Measurements from ENCODE around the gene BRD9. TPM values are rescaled to one million over a fixed set of nuclear protein-coding genes. Genes with fewer than 3 reads are reported as not detected.
A peak's percentile ranks its signal among the peaks of the same experiment; 100 is the strongest.

BRD9 gene
- total and polyA plus RNA-seq, 2 of the 13 experiments (the other 11 are each of a cell fraction or from before 2014, with no cell fraction given) = 5.2 to 22.9 TPM

DNA sequence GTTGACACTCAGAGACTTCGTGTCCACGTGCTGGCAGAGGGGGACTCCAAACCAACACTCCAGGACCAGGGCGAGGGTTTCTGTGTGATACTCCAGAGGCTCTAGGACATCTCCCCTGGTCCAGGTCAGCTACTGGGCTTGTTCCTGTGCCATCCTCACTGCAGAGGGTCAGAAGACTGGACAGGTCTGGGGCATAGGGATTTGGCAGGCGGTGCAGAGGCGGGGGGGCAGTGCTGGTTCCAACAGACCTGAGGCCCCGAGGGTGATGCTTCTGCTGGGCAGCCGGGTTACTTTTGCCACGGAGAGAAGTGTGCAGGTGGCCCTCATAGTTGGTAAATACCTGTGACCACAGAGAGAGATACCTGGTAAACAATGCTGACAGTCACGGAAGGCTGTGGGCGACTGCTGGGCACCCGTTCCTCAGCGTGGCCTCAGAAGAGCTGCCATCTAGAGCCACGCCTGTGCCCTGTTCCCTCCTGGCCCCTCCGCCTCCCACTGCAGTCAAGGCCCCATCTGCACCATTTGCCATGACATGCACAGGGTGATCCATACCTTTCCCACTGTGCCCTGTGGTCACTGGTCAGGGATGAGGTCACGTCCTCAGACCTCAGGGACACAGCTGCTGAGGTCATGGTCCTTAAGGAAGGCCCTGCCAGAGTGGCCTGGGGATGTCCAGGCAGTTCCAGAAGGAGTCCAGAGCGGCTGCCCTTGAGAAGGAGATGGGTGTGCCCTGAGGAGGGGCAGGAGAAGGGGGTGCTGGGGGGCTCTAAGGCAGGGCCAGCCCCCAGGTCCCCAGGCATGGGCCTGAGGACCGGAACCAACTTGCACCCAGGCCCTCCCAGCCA, 30.1 kb upstream of the BRD9 start:
- H4K20me1 ChIP-seq (ENCODE audit: insufficient read depth, low read length) = 0 out of 2 replicates have a peak, but pooled peaks cover 3% of the 10 kb centered on the region
- H3K4me3 ChIP-seq (replicated peaks in 1 of 3; ENCODE audit: insufficient read depth in 1 of 3, low read depth in 2 of 3, low read length in 3 of 3) = no peak overlapping the region
- DNase-seq (ENCODE audit: low spot score) (no peak), ATAC-seq (peak; percentile 14), FAIRE-seq (no peak)
- 97% methylated on average over 6 of the region's 17 CpGs for WGBS (ENCODE audit: low lambda C conversion rate)
- no TSS peak for BruUV-seq (replicated peaks)
- in situ Hi-C loops (cut with HindIII; ENCODE audit: extremely low pct_ligation_motif_present, low pct_unique_long_range_greater_than_20kb) = loop anchor here (10.0 kb wide), 1 partner anchor 242 kb away; no protein-coding TSS in a partner anchor
- H3K4me1 ChIP-seq (ENCODE audit: insufficient read depth, low read length) = peaks cover 23% of the 10 kb centered on the region
- H3K27ac ChIP-seq (ENCODE audit: extremely low read length, insufficient read depth, low read length) = no peak overlapping the region
- H2AFZ ChIP-seq (ENCODE audit: low read length) = no peak overlapping the region
- no peak overlapping the region for H3K4me2 ChIP-seq (ENCODE audit: low read depth, low read length)
- H3K27me3 ChIP-seq (ENCODE audit: control insufficient read depth in 1 of 2, insufficient read depth in 2 of 2, low read length in 2 of 2) = no peaks in the 10 kb centered on the region
- H3K79me2 ChIP-seq (ENCODE audit: insufficient read depth, low read length) = no peaks in the 10 kb centered on the region
- H3K9me3 ChIP-seq (ENCODE audit: low read length) = no peaks in the 10 kb centered on the region
- TF ChIP-seq, protein P1, sequence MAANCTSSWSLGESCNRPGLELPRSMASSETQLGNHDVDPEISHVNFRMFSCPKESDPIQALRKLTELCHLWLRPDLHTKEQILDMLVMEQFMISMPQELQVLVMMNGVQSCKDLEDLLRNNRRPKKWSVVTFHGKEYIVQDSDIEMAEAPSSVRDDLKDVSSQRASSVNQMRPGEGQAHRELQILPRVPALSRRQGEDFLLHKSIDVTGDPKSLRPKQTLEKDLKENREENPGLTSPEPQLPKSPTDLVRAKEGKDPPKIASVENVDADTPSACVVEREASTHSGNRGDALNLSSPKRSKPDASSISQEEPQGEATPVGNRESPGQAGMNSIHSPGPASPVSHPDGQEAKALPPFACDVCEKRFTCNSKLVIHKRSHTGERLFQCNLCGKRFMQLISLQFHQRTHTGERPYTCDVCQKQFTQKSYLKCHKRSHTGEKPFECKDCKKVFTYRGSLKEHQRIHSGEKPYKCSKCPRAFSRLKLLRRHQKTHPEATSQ (CRISPR knock-in tag; IDR thresholded peaks at IDR 0.05; ENCODE audit: borderline replicate concordance) = no peak
- TF ChIP-seq SPEN (CRISPR knock-in tag; IDR thresholded peaks at IDR 0.05; ENCODE audit: low read depth) = 0 out of 2 replicates have a peak, but pooled peaks have one; percentile 2
- TF ChIP-seq HOXA3 (CRISPR knock-in tag; IDR thresholded peaks at IDR 0.05) = no peak
- TF ChIP-seq HDAC2 (CRISPR knock-in tag; IDR thresholded peaks at IDR 0.05) = no peak
- TF ChIP-seq, protein P2, sequence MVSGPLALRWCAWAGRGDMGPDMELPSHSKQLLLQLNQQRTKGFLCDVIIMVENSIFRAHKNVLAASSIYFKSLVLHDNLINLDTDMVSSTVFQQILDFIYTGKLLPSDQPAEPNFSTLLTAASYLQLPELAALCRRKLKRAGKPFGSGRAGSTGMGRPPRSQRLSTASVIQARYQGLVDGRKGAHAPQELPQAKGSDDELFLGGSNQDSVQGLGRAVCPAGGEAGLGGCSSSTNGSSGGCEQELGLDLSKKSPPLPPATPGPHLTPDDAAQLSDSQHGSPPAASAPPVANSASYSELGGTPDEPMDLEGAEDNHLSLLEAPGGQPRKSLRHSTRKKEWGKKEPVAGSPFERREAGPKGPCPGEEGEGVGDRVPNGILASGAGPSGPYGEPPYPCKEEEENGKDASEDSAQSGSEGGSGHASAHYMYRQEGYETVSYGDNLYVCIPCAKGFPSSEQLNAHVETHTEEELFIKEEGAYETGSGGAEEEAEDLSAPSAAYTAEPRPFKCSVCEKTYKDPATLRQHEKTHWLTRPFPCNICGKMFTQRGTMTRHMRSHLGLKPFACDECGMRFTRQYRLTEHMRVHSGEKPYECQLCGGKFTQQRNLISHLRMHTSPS (CRISPR knock-in tag; IDR thresholded peaks at IDR 0.05; ENCODE audit: low read depth) = no peak
- TF ChIP-seq, protein P3, sequence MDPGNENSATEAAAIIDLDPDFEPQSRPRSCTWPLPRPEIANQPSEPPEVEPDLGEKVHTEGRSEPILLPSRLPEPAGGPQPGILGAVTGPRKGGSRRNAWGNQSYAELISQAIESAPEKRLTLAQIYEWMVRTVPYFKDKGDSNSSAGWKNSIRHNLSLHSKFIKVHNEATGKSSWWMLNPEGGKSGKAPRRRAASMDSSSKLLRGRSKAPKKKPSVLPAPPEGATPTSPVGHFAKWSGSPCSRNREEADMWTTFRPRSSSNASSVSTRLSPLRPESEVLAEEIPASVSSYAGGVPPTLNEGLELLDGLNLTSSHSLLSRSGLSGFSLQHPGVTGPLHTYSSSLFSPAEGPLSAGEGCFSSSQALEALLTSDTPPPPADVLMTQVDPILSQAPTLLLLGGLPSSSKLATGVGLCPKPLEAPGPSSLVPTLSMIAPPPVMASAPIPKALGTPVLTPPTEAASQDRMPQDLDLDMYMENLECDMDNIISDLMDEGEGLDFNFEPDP (CRISPR knock-in tag; conservative IDR thresholded peaks at IDR 0.05) = no peak
- intact Hi-C loops (cut with micrococcal nuclease; ENCODE audit: unreplicated experiment) = loop anchor here (1.0 to 5.0 kb wide), 3 partner anchors 35 to 245 kb away; no protein-coding TSS in a partner anchor
- peaks cover 0 to 4% of the 10 kb centered on the region in 2 experiments; a peak in 2 of 5 replicates for H3K36me3 ChIP-seq (replicated peaks in 1 of 2; ENCODE audit: control insufficient read depth in 1 of 2, insufficient read depth in 2 of 2, low read length in 2 of 2)
- ChIA-PET POLR2A (no interaction called here), CTCF (ENCODE audit: low intra/inter-chr PET ratio, low total read pairs) (interaction anchor here (2.4 to 3.3 kb wide), 3 partner anchors 87 to 251 kb away, joined by 6 to 34 read pairs (median 9); partner anchors contain the start of gene NKD2)
- H3K9ac ChIP-seq (ENCODE audit: insufficient read depth, low read depth, low read length) = no peak overlapping the region

Data from HepG2 (cell line).